EH (cell line): ENCODE results near the gene ANKRD31.
A peak's percentile ranks its signal among the peaks of the same experiment; 100 is the strongest.
"Not testable (repeated sequence)": the region's sequence is repeated elsewhere in the genome, so short reads cannot be mapped to it uniquely, and the experiment has no call there.

Experiments
- DNase-seq: peaks from one replicate; pipeline ENCODE4 v3.0.0-alpha.2; 2015; ENCODE audit warnings: low read depth

ANKRD31 gene, protein sequence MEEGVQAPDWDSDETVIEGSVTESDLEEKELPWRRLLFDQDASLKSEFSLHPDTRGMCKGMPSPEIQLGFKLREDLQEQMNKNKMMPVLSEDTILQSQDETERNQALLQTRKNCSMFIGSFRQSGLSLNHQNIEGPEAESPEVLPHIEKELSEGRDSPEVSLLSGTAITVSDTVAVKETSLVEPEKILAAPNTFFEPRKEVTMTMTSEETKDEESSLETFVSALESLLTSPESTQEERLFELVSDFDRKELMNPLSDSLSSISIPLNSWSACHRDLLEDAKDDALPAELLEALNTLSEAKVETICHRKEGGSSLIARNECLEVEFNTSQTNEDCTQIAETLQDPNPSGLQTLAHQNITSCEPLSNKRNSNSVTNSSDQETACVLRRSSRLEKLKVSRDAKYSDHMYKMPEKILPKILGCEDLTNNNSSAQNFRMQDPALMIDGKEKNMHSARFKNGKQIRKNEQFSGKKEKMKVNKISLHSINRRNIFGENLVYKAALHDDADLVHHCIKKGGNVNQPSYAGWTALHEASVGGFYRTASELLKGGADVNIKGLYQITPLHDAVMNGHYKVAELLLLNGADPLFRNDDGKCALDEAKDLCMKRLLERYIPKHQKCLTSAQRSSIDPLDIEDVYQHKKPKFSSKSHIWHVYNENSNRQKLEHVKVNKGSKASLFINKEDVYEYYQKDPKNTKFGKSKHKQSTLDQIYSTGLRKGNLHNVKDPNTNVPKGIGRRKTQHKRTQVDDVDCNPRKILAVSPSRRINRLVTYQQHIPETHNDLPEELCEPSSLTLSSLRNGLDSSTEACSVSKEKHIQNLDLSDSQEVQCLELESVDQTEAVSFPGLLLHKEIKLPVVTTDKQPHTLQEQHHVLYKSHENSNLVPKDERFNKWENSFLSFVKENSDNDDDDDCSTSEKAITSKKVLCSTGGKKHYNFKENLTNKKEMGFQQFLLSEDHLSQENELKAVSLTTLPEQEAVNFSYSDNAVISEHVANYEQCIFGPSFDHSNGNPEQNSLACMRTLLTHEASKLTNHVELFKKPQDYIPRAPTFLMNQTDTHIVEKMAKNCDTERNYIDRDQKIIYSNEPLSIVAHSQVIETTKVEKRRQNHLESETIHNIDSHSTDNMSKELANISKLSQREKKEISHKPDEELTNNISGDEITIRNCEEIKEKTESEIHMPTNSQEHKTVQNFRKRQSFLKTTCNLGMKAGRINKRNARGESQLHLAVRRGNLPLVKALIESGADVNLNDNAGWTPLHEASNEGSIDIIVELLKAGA (N-terminal part only)

DNA sequence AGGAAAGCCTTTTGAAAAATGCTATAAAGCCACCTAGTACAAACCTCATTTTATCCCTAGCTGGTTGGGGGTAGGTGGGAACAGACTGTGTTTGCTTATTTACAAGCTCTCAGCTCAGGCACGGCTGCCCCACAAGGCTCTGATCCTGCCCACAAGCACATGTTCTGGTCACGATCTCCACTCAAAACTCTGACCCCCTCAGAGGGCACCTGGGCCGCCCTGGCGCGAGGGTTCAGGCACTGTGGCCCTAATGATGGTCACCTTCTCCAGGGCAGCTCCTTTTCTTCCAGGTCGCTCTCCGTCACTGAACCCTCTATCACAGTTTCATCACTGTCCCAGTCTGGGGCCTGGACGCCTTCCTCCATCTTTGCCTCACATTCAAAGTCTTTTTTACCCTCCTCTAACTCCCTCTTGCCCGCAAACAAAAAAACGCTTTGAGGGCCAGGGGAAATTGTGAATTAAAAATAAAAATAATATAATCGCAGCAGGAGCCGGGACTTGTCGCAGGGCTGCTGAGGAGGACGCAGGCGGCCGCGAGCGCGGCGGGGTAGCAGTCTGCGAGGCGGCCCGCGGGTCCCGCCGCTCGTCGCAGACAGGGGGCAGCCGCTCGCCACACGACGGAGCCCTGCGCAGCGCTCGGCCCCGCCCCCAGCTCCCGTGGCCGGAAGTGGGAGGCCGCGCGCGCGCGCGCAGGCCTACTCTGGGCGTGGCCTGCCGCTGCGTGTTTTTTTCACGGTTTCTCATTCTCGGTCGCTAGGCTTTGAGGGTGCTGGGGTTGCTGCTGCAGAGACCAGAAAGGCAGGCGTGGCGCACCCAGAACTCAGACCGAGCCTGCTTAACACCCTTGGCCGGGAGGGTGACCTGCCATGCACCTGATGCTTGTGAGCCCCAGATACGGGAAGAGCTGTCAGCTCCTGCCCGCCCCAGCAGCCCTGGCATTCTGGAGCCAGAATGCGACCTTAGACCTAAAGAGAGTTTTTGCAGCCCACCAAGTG, at the start of gene ANKRD31:
Gene ANKRD31, minus strand, starts transcription at position 557 of the 995 bp plus-strand sequence. Its CDS starts 192 bp downstream, at position 365.
- DNase-seq = peak; percentile 80

DNA sequence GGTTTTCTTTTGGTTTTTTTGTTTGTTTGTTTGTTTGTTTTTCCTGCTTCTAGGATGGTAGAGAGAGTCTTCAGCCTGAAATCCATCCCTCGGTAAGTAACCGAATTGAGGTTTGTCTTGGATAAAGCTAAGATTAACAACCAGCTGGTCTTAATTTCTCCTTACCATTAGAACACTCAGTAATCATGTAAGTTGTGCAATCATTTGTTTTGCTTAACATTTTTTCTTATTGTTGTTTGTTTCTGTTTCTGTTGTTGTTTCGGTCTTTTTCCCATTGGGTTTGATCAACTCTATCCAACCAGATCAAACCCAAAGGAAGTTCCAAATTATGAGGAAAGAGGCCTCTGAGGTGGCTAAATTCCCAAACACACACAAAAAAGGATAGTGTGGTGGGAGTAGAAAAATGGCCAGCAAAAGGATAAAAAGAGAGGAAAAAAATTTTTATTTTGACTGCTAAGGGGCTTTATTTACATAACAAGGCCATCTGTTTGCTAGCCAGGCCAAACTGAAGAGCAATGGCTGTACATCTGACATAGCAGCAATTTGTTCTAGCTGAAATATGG, 49.6 kb upstream of the ANKRD31 start:
- no peak for DNase-seq

DNA sequence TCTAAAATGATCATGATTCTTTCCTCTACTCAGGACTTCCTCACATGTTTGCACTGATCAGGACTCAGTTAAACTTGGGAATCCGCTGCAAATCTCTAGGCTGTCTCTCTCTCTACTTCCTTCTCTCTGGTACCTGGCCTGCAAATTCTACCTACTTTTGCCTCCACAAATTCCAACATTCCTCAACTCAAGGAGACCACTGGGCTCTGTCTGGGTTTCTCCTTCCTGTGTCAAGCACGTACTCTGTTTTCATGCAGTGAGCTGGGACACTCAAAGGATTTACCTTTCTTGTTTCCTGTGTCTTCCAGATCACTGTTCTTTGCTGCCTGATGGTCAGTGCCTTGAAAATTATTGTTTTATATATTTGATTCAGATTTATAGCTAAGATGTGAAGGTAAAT, 45.9 kb upstream of the ANKRD31 start:
- DNase-seq = no peak

DNA sequence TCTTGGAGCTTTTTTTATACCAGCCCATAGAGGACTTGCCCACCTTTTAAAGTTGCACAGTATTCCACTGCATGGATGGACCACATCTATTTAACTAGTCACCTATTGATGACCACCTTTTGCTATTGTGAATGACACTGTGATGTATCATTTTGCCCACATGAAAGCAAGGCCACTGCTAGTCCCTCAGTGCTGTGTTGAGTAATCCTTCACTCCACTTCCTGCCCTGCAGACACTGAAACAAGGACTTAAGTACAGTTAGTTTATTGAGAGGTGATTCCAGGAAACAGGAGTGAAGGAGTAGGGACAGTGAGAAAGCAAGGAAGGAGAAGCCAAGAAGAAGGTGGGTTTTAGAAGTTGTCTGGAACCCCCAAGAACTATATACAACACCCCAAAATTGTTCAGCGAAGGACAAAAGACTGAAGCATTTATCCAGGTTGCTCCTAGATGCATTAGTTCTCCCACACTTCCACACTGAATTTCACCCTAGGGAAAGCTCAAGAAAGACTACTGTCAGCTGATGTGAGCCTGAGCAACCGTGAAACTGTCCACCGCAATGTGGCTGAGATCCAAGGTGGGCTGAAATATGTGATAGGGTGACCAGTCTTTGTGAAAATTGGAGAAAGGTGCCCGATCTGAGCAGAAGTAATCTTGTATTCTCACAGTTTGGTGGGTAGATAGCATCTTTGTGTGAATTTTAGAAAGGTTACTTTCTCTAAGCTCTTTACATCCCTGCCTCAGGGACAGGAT, 45.2 kb upstream of the ANKRD31 start:
- peak; percentile 8 for DNase-seq

DNA sequence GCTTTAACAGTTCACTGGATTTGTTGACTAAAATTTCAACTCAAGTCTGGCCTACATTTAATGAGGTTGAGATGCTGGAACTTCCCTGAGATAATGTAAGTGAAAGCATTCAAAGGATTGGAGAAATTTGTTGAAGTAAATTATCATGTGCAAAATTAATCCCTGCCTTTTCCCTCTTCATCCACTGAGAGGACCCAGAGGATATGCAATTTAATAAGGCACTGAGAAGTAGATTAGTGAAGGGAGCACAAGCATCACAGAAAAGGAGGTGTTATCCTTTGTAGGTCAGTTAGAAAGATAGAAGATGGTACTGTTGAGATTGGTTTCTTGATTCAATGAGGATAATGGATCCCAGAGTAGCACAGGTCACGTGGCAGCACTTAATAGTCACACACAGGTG, 42.6 kb upstream of the ANKRD31 start:
- DNase-seq = peak; percentile 4

DNA sequence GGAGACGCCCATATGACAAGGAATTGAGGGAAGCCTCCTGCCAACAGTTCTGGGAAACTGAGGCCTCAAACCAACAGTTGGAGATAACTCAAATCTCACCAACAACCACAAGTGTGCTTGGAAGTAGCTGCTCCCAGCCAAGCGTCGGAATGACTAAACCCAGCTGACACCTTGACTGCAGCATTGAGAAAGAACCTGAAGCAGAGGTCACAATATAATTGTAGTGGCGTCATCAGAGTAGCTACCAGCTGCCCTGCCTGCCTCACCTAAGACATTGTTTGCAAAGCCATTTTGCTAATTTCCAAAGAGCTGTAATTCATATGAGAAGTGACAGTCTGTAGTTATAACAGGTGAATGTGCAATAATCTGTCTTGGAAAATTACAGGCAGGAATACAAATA, 40.8 kb upstream of the ANKRD31 start:
- DNase-seq = no peak

DNA sequence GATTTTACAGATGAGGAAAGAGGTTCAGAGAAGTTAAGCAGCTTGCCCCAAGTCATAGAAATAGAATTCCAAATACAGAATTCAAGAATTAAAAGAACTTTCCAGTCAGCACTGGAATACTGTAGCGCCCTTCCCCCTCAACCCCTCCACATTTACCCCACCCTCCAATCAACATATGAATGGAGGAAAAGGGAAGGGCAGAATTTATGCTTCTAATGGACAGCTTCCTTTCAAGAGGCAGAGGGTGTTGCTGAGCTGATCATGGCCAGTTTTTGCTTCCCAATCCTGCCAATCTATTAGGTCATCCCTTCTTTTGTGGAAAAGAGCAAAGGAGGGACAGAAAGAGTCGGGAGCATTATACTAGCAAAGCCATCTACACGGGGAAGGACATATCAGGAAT, 39.1 kb upstream of the ANKRD31 start:
- no peak for DNase-seq

DNA sequence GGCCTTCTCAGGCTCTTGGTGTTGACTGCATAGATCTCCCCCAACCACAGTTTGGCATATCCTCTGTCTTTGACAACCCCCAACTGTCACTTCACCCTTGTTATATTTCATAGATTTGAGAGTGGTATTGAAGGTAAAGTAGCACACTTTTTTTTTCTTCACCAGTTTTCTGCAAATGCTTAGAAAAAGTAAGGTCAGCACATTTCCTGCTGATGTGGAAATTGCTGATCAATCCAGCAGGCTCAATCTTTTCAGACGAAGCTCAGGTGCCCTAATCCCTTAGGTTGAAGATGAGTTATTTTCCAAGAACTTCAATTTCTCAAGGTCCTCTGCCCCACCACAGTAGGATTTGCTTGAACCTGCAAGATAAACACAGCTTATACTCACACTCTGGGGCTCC, 38.5 kb upstream of the ANKRD31 start:
- DNase-seq = no peak

DNA sequence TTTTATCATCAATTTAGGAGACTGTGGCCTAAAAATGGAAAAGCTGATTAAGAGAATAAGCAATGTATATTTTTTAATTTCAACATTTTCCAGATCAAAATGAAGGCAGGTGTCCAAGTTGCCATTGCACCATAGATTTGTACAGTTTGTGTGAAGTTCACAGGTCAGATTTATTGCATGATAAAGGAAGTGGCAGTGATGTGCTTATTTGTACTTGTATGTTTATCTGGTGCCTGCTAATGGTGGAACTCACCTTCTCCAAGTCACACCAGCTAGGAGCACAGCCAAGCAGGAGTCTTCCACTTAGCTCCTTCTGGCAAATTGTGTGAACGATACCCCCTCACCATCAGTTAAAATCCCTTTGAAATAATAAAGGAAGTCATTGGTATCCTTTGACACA, 37.8 kb upstream of the ANKRD31 start:
- DNase-seq = no peak

DNA sequence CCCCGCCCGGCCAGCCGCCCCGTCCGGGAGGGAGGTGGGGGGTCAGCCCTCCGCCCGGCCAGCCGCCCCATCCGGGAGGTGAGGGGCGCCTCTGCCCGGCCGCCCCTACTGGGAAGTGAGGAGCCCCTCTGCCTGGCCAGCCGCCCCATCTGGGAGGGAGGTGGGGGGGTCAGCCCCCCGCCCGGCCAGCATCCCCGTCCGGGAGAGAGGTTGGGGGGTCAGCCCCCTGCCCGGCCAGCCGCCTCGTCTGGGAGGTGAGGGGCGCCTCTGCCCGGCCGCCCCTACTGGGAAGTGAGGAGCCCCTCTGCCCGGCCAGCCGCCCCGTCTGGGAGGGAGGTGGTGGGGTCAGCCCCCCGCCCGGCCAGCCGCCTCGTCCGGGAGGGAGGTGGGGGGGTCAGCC, 33.9 kb upstream of the ANKRD31 start:
- not testable (repeated sequence) for DNase-seq

DNA sequence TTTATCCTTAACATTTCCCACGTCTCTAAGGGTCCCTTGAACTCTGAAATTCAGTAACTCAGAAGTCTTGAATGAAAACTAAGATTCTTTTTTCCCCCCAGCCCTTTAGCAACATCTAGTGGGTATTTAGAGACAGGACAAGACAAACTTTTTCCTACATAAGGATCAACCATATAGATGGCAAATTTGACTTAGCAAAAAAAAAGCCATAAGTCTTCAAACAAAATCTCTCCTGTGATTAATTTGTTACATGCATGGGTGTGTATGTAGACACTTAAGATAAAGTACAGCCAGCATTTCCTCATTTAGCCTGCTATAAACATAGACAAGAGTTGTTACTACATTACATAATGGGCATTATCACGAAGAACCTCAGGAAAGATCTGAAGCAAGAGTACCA, 29.1 kb upstream of the ANKRD31 start:
- DNase-seq = peak; percentile 60

DNA sequence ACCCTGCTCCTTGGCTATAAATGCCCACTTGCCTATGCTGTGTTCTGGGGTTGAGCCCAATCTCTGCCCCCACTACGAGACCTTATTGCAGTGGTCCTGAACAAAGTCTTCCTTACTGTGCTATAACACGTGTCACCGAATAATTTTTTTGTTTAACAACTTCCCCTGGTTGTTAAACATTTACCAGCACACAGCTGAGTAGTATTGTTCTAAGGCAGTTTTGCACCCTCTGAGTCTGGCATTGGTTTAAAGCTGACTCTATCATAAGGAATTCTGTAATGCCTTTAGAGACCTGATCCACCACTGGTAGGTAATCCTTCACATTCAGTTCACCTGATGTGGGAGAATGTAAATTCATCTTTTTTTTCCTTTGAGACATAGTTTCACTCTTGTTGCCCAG, 25.6 kb upstream of the ANKRD31 start:
- no peak for DNase-seq

DNA sequence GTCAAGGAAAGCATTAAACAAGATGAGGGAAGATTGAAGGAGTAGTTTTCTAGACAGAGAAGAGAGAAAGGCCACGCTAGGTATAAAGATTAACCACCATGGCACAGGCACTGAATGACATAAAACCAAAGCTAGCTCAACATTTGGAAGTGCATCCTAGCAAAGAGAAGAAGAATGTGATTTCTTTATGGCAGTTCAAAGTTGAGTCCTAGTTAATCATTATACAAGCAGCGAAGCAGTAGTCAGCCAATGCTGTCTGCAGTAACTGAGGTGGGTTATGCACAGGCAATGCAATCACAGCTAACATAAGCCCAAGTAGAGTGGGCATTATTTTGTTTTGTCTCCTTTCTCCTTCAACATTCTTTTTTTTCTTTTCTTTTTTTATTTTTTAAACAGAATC, 24.0 kb upstream of the ANKRD31 start:
- no peak for DNase-seq

DNA sequence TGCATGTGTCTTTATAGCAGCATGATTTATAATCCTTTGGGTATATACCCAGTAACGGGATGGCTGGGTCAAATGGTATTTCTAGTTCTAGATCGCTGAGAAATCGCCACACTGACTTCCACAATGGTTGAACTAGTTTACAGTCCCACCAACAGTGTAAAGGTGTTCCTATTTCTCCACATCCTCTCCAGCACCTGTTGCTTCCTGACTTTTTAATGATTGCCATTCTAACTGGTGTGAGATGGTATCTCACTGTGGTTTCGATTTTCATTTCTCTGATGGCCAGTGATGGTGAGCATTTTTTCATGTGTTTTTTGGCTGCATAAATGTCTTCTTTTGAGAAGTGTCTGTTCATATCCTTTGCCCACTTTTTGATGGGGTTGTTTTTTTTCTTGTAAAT, 13.8 kb upstream of the ANKRD31 start:
- not testable (repeated sequence) for DNase-seq

DNA sequence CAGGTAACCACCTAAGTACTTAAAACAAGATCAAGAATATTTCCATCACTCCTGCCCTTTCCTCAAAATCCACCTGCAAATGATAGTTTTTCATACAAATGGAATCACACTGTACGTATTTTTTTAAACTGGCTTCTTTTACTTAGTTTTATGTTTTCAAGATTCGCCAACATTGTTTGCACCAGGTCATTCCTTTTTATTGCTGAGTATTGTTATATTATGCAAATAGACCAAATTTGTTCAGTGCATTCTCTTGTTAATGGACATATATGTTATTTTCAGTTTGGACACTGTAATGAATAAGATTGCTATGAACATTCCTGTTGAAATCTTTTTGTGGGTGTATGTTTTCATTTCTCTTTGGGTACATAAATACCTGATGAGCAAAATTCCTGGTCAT, 8.3 kb upstream of the ANKRD31 start:
- DNase-seq = no peak

DNA sequence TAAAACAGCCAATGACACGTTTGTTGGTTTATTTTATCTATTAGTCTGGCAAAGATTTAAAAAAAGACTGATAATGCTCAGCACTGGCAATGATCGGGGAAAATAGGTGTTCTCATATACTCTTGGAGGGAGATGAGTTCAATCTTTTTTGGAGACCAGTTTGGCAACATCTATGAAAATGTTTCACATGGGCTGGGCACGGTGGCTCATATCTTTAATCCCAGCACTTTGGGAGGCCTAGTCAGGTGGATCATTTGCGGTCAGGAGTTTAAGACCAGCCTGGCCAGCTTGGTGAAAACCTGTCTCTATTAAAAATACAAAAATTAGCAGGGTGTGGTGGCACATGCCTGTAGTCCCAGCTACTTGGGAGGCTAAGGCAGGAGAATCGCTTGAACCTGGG, 6.8 kb upstream of the ANKRD31 start:
- DNase-seq = no peak

DNA sequence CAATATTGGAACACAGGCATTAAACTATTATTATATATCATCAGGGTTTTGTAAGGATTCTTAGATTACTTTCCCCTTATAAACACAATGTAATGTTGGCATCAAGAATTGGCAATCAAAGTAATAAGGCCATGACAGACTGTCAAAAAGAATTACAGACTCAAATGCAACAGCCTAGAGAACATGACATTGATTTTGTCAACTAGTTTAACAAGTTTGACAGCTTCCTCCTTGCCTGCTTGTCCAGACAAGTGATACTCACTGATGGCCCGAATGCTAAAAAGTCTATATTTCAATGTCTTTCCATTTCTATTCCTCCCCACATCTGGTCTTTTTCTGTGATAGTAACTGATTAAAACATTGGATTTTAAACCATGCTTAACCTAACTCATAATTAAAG, 6.4 kb upstream of the ANKRD31 start:
- DNase-seq = no peak

DNA sequence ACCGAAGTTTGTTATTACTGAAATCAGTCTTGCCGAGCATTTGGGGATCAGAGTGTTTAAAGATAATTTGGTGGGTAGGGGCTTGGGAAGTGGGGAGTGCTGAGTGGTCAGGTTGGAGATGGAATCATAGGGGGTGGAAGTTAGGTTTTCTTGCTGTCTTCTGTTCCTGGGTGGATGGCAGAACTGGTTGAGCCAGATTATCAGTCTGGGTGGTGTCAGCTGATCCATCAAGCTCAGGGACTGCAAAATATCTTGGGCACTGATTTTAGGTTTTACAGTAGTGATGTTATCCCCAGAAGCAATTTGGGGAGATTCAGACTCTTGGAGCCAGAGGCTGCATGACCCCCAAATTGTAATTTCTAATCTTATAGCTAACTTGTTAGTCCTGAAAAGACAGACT, 5.4 kb upstream of the ANKRD31 start:
- no peak for DNase-seq

DNA sequence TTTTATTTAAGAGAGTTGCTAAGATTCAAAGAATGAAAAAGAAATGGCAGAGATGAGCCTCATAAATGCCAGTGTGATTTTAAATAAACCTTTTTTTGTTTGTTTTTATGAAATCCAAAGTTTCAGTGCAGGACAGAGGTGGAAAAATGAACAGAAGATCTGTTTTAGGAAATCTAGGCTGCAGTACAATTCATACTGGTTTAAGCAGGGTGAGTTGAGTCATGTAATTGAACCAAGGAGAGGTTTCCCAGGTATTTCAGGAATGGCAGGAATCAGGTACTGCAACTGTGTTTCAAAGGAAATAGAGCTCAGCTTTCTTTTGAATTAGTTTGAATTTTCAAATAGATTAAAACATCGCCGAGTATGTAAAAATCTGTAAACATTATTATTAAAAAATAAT, 3.0 kb upstream of the ANKRD31 start:
- peak; percentile 9 for DNase-seq

DNA sequence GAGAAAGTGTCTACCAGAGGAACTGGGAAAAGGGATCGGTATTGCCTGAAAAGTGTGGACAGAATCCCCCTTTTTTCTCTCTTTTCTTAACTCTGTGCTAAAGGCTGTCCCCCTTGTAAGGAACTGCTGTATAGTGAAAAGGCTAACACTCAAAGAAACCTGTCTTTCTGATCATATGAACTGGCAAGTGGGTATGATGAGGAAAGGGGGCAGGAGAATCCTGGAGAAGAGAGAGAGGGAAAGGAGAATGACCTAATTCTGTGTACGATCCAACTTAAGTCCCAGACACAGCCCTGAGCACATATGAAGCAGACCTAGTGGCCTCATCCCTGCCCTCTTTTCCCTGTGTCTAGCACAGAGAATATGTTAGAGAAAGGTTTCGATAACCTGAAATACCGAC, 967 bp downstream of the ANKRD31 start:
- DNase-seq = no peak
